ENCODE measurements around the gene NBPF1.
"Not testable (repeated sequence)": the region's sequence is repeated elsewhere in the genome, so short reads cannot be mapped to it uniquely, and the experiment has no call there.

The NBPF1 gene

GRCh38 chr1:16557034-16557433, 56.3 kb downstream of the NBPF1 start:
- H3K4me3 ChIP-seq; DNase-seq (ENCODE audit: low spot score); H3K27ac ChIP-seq: not testable (repeated sequence)

- H3K4me3 ChIP-seq; DNase-seq (ENCODE audit: low spot score); H3K27ac ChIP-seq: not testable (repeated sequence)
Measured at GRCh38 chr1:16553244-16553643, 60.1 kb downstream of the NBPF1 start.

DNA sequence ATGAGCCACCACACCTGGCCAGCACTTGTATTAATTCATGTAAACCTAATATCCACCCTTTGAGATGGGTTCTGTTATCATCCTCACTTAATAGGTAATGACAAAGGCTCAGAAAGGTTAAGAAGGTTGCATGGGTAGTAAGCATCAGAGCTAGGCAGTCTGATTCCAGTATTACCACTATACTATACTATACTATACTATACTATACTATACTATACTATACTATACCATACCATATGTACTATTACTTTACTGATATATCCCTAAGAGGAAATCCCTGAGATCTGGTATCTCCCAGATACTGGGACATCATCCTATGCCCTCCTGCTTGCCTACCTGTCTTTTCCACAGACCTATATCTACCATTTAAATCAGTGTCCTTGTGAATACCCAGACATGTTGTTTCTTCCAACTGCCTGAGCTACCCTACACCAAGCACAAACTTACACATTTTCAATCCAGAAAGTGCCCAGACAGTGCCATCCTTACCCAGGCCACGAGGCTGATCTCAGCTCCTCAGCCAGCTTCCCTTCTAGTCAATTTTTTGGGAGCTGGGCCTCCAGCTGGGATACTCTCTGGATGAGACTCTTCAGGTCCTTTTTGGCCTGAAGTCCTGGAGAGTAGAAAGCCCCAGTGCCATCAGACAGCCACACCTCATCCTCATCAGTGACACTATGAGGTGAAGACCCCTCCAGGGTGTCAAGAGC, 63.0 kb downstream of the NBPF1 start:
- DNase-seq (ENCODE audit: low spot score); H3K4me3 ChIP-seq; H3K27ac ChIP-seq: not testable (repeated sequence)

- H3K27ac ChIP-seq; H3K4me3 ChIP-seq; DNase-seq (ENCODE audit: low spot score): not testable (repeated sequence)
Measured at GRCh38 chr1:16549545-16549944, 63.8 kb downstream of the NBPF1 start.

- not testable (repeated sequence) for H3K4me3 ChIP-seq; DNase-seq (ENCODE audit: low spot score); H3K27ac ChIP-seq
Measured at GRCh38 chr1:16547502-16548241, 65.7 kb downstream of the NBPF1 start.

GRCh38 chr1:16545682-16546095, 67.7 kb downstream of the NBPF1 start:
- not testable (repeated sequence) for H3K27ac ChIP-seq; H3K4me3 ChIP-seq; DNase-seq (ENCODE audit: low spot score)

DNA sequence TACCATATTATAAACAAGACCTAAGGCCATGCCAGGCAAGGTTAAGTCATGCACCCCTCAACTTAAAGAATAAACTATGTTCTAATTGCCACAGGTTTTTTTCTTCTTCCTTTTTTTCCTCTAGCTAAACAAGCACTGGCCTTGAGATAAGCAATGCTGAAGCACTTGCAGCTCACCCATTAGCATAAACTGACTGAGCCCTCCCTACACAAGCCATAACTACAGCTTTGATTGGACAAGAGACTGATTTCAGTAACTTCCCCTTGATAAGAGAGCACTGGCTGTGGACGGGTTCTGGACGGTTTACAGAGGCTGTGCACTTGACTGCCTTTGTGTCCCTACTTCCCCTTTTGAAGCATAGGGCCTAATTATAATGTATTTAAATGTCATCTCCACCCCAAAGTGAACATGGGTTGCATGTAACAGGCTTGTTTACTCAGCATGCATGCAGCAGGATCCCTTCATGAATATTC, 72.9 kb downstream of the NBPF1 start:
- DNase-seq (ENCODE audit: low spot score); H3K27ac ChIP-seq: not testable (repeated sequence)

GRCh38 chr1:16537528-16537927, 75.8 kb downstream of the NBPF1 start:
- H3K4me3 ChIP-seq; H3K27ac ChIP-seq; DNase-seq (ENCODE audit: low spot score): not testable (repeated sequence)

More for the DNA sequence above, 72.9 kb downstream of the NBPF1 start:
- not testable (repeated sequence) for H3K4me3 ChIP-seq

DNA sequence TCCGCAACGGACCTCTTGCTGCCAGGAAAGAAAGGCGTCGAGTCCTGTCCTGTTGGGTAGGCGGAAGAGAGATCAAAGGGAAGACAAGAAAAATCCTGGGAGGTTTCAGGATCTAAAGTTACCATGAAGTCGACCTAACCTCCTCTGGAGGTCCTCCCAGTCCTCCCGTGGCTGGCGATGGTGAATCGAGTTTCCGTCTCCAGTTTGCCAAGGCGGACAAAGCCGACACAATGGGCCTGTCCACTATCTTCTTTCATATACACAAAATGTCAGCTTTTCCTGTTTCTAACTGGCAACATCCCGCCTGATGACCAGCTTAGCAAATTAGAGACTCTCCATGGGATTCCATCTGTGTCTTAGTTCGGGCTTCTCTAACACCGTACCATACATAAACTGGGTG, 76.6 kb downstream of the NBPF1 start:
- not testable (repeated sequence) for H3K4me3 ChIP-seq; H3K27ac ChIP-seq; DNase-seq (ENCODE audit: low spot score)

DNA sequence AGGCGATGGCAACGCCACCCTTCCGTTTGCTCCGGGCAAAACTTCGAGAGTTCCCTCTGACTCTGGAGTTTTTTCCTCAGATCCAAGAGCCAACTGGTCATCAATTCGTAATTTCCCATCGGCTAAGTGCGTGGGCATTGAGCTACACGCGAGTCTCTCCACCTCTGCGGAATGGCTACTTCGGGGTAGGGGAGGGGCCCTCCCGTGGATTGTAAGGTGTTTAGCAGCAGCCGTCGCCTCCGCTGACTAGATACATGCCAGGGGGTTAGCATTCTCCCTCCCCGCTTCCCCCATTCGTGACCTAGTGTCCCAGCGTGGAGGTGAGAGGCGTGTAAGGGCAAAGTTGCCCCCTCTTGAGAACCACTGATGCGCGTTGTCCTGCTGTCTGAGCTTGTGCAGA, 77.5 kb downstream of the NBPF1 start:
- not testable (repeated sequence) for H3K4me3 ChIP-seq; H3K27ac ChIP-seq; DNase-seq (ENCODE audit: low spot score)

- H3K27ac ChIP-seq = not testable (repeated sequence)
- H3K4me3 ChIP-seq = peak overlapping the region; percentile 65
- DNase-seq (ENCODE audit: low spot score) = peak; percentile 69
Measured at GRCh38 chr1:16535487-16535886, 77.9 kb downstream of the NBPF1 start.

GRCh38 chr1:16534829-16535456, 78.4 kb downstream of the NBPF1 start:
- peak overlapping the region; percentile 65 for H3K4me3 ChIP-seq
- DNase-seq (ENCODE audit: low spot score); H3K27ac ChIP-seq: not testable (repeated sequence)

- not testable (repeated sequence) for H3K27ac ChIP-seq; DNase-seq (ENCODE audit: low spot score)
- H3K4me3 ChIP-seq = peak overlapping the region; percentile 65
Measured at GRCh38 chr1:16534239-16534828, 79.0 kb downstream of the NBPF1 start.

DNA sequence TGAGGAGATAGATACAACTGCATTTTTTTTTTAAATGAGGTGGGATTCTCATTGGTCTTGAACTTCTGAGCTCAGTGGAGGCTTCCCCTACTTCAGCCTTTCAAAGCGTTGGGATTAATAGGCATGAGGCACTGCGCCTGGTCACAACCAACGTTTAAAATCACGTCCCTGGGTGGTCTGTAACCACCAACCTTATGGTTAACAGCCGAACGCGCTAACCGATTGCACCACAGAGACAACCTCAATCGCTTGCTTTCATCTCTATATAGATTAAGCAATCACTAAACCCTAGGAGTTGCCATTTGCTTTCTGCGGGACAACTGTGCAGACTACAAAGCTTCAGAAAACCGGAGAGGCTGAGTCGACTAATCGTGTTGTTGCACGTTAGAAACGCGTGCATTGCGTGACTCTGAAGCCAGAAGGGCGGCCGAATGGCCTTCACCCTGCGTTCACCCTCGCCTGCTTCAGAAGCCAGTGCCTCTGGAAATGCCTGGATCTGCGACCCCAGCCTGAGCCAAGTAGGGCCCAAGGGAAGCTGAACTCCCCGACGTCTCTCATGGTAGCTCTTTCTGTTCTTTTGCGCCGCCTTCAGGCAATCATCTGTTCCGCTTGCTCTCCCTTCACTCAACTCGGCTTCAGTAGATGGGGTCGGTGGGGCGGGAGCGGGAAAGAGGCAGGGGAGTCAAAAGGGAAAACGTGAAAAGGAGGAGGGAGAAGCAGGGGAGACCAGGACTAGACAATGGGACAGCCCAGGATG, 81.0 kb downstream of the NBPF1 start:
- not testable (repeated sequence) for H3K4me3 ChIP-seq; DNase-seq (ENCODE audit: low spot score); H3K27ac ChIP-seq

DNA sequence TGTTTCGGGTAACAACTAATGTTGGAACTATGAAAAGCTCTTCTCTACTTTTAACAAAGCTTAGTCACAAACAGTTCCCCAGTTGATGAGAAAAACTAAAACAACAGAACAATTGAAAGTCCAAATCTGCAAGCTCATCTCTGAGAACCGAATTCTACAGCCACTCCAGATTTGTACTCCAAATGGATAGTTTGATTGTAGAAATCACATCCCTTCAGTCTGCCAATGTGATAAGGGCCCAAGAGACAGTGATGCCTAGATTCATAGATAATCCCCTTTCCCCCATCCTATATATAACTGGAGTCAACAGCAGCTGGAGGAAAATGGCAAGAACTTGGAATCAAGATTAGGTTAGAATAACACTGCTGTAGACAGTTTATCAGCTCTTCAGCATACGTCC, 85.0 kb downstream of the NBPF1 start:
- DNase-seq (ENCODE audit: low spot score); H3K27ac ChIP-seq; H3K4me3 ChIP-seq: not testable (repeated sequence)

DNA sequence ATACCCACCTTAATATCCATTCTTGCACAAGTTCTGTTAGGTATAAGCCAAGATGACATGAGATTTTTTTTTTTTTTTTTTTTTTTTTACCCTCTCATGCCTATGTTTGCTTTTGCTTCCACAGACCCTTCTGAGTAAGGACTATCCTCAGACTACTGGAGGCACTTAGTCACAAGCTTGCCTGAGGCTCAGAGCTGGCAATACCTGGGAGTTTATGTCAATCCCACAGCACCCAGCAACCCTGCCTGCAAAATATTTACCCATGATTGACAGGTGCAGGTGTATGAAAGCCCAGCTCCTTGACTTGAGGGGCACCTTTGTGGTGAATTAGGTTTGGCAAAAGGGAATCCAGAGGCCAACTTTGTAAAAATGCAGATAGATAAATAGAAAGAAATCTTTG, 87.6 kb downstream of the NBPF1 start:
- not testable (repeated sequence) for DNase-seq (ENCODE audit: low spot score); H3K27ac ChIP-seq; H3K4me3 ChIP-seq

DNA sequence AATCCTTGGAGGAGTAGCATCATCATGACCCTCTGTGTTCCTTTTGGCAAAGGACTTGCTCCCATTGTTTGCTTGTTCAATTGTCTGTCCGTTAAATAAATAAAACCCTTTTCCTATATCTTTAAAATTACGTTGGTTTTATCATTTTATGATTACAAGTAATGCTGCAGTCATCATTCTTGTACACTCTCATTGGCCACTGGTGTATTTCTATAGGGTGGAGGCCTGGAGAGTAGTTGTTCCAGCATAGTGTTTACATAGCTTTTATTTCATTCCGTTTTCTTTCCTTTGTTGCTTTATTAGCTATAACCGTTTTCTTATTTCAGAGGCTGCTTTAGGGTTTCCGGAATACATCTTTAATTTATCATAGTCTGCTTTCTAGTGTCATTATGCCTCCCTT, 91.7 kb downstream of the NBPF1 start:
- DNase-seq (ENCODE audit: low spot score); H3K4me3 ChIP-seq; H3K27ac ChIP-seq: not testable (repeated sequence)

Measured in coronary artery (tissue), 2 donors.